Fibroblast of lung (primary cell): ENCODE results near the gene ATP6AP2. TPM values are rescaled to one million over a fixed set of nuclear protein-coding genes. Genes with fewer than 3 reads are reported as not detected.

Experiments used
- DNase-seq, 2 donors: peaks; one replicate each; pipeline versions ENCODE4 v3.0.0 to v3.0.0-alpha.2; 2010; ENCODE audit warnings: low read depth in 2 of 2
- H2AFZ ChIP-seq: 2 replicates; pipeline ENCODE4 v1.5.1; 2012; ENCODE audit warnings: low read length, control low read depth, inconsistent platforms
- H3K27ac ChIP-seq: 2 replicates; pipeline ENCODE4 v1.5.1; 2011; ENCODE audit warnings: low read length, control low read depth; ENCODE audit not compliant: insufficient read depth
- H3K27me3 ChIP-seq: 2 replicates; pipeline ENCODE4 v1.5.1; 2011; ENCODE audit warnings: mild to moderate bottlenecking, low read length; ENCODE audit not compliant: control insufficient read depth, insufficient read depth
- H3K36me3 ChIP-seq: 2 replicates; pipeline ENCODE4 v1.5.1; 2011; ENCODE audit warnings: low read length; ENCODE audit not compliant: control insufficient read depth, insufficient read depth
- H3K4me1 ChIP-seq: 2 replicates; pipeline ENCODE4 v1.5.1; 2011; ENCODE audit warnings: low read length; ENCODE audit not compliant: control insufficient read depth, insufficient read depth; ENCODE audit errors: extremely low read depth
- H3K4me2 ChIP-seq: 2 replicates; pipeline ENCODE4 v1.5.1; 2011; ENCODE audit warnings: low read length, control low read depth; ENCODE audit not compliant: insufficient read depth; ENCODE audit errors: extremely low read depth
- H3K4me3 ChIP-seq, 4 experiments: fragments of 200-600 bp in 1 of 4; sonication (generic) in 1 of 4; replicated peaks in 1 of 4; 2 replicates each; pipeline ENCODE4 v1.5.1; 2011 to 2016; ENCODE audit warnings: low read length in 4 of 4, low read depth in 3 of 4, mild to moderate bottlenecking in 3 of 4, control low read depth in 2 of 4, inconsistent platforms in 1 of 4, mixed read lengths in 1 of 4; ENCODE audit not compliant: insufficient read depth in 1 of 4; ENCODE audit errors: control extremely low read depth in 1 of 4
- H3K79me2 ChIP-seq: 2 replicates; pipeline ENCODE4 v1.5.1; 2012; ENCODE audit warnings: mild to moderate bottlenecking, low read length, inconsistent platforms; ENCODE audit not compliant: control insufficient read depth, insufficient read depth
- H3K9ac ChIP-seq: 2 replicates; pipeline ENCODE4 v1.5.1; 2011; ENCODE audit warnings: mild to moderate bottlenecking, low read length, control low read depth; ENCODE audit not compliant: insufficient read depth
- H3K9me3 ChIP-seq: 2 replicates; pipeline ENCODE4 v1.5.1; 2012; ENCODE audit warnings: low read depth, low read length; ENCODE audit not compliant: control insufficient read depth, insufficient read depth
- H4K20me1 ChIP-seq: 2 replicates; pipeline ENCODE4 v1.5.1; 2011; ENCODE audit warnings: low read length; ENCODE audit not compliant: control insufficient read depth, insufficient read depth; ENCODE audit errors: extremely low read depth
- EZH2 ChIP-seq: IDR thresholded peaks from 2 replicates; pipeline ENCODE4 v1.5.1; 2012; ENCODE audit warnings: low read length, control low read depth, mild to moderate bottlenecking; ENCODE audit errors: missing control alignments
- polyA plus RNA-seq, 2 donors: library from polyadenylated mRNA; depleted of rRNA in 1 of 2; stranded (reverse) in 1 of 2; unstranded in 1 of 2; fragments of >200 nt; gene quantifications; 2 replicates each; pipeline ENCODE4 v1.2.1, GENCODE V29; 2011 to 2012; ENCODE audit warnings: missing spikeins in 1 of 2
- total RNA-seq: library from RNA; depleted of rRNA; stranded (reverse); fragments of >200 nt; gene quantifications from 2 replicates; pipeline ENCODE4 v1.2.1, GENCODE V29; 2014
- TF ChIP-seq, protein P1 (sequence below), 2 donors: IDR thresholded peaks in 1 of 2; conservative IDR thresholded peaks in 1 of 2; 1 replicate in 1 of 2; 2 replicates in 1 of 2; pipeline ENCODE4 v1.5.1; 2011 to 2012; ENCODE audit warnings: low read length in 2 of 2, control low read depth in 1 of 2, inconsistent platforms in 1 of 2, low read depth in 1 of 2, mild to moderate bottlenecking in 1 of 2

Gene ATP6AP2
- total and polyA plus RNA-seq, 2 donors (not counting 1 experiment from before 2014, with no cell fraction given), result 164 to 510 TPM

- no peaks in the 10 kb centered on the region for H3K9me3 ChIP-seq
- no peak overlapping the region for H3K9ac ChIP-seq
- H3K4me1 ChIP-seq, result no peaks in the 10 kb centered on the region
- no peaks in the 10 kb centered on the region for H3K79me2 ChIP-seq
- H2AFZ ChIP-seq, result no peak overlapping the region
- H3K27me3 ChIP-seq, result peaks cover 2% of the 10 kb centered on the region
- H3K4me2 ChIP-seq, result no peak overlapping the region
- no peaks in the 10 kb centered on the region for H3K36me3 ChIP-seq
- no peak for DNase-seq
- H3K27ac ChIP-seq, result no peak overlapping the region
- TF ChIP-seq, protein P1, sequence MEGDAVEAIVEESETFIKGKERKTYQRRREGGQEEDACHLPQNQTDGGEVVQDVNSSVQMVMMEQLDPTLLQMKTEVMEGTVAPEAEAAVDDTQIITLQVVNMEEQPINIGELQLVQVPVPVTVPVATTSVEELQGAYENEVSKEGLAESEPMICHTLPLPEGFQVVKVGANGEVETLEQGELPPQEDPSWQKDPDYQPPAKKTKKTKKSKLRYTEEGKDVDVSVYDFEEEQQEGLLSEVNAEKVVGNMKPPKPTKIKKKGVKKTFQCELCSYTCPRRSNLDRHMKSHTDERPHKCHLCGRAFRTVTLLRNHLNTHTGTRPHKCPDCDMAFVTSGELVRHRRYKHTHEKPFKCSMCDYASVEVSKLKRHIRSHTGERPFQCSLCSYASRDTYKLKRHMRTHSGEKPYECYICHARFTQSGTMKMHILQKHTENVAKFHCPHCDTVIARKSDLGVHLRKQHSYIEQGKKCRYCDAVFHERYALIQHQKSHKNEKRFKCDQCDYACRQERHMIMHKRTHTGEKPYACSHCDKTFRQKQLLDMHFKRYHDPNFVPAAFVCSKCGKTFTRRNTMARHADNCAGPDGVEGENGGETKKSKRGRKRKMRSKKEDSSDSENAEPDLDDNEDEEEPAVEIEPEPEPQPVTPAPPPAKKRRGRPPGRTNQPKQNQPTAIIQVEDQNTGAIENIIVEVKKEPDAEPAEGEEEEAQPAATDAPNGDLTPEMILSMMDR (conservative IDR thresholded peaks at IDR 0.05 in 1 of 2, IDR thresholded peaks at IDR 0.05 in 1 of 2; ENCODE audit: low read depth in 1 of 2, low read length in 2 of 2), result no peak
- no peak for TF ChIP-seq EZH2
- H3K4me3 ChIP-seq, result no peak overlapping the region
- H4K20me1 ChIP-seq, result no peaks in the 10 kb centered on the region
Observed at GRCh38 chrX:40558590-40558989, 22.2 kb upstream of the ATP6AP2 start.

GRCh38 chrX:40563784-40564183 is 17.0 kb upstream of the ATP6AP2 start:
- Histone ChIP-seq H3K27ac (no peak overlapping the region), H3K36me3 (no peaks in the 10 kb centered on the region), H3K79me2 (no peaks in the 10 kb centered on the region), H4K20me1 (no peaks in the 10 kb centered on the region), H2AFZ (no peak overlapping the region), H3K4me1 (no peaks in the 10 kb centered on the region), H3K9ac (no peak overlapping the region), H3K9me3 (no peaks in the 10 kb centered on the region), H3K4me3 (no peak overlapping the region), H3K27me3 (no peaks in the 10 kb centered on the region), H3K4me2 (no peak overlapping the region)
- no peak for TF ChIP-seq EZH2
- TF ChIP-seq, protein P1 (conservative IDR thresholded peaks at IDR 0.05 in 1 of 2, IDR thresholded peaks at IDR 0.05 in 1 of 2; ENCODE audit: low read depth in 1 of 2, low read length in 2 of 2), result no peak
- DNase-seq, result no peak

DNA sequence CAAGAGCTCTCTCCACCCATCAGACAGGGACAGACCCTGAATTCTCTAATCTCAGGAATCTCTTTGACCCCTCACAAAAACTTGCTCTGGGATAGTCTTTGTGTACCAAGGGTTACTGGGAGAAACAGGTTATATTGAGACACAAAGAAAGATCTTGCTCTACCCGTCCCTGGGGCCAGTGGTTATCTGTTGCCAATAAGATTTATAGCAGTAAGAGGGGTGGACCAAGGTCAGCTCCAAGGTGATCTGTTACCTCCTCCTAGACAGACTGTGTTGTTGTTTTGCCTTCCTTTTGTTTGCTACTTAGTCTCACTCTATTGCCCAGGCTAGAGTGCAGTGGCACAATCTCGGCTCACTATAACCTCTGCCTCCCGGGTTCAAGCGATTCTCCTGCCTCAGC is 16.3 kb upstream of the ATP6AP2 start:
- Histone ChIP-seq H3K9ac (no peak overlapping the region), H3K79me2 (no peaks in the 10 kb centered on the region), H3K4me1 (no peaks in the 10 kb centered on the region), H3K36me3 (no peaks in the 10 kb centered on the region), H3K9me3 (no peaks in the 10 kb centered on the region), H2AFZ (no peak overlapping the region), H3K4me2 (no peak overlapping the region), H4K20me1 (no peaks in the 10 kb centered on the region), H3K27ac (no peak overlapping the region), H3K27me3 (no peaks in the 10 kb centered on the region), H3K4me3 (no peak overlapping the region)
- TF ChIP-seq EZH2, result no peak
- TF ChIP-seq, protein P1 (conservative IDR thresholded peaks at IDR 0.05 in 1 of 2, IDR thresholded peaks at IDR 0.05 in 1 of 2; ENCODE audit: low read depth in 1 of 2, low read length in 2 of 2), result no peak
- DNase-seq, result no peak
